SJSA1 (cell line): ENCODE results near the gene MAST2. TPM values are rescaled to one million over a fixed set of nuclear protein-coding genes. Genes with fewer than 3 reads are reported as not detected.
"Not testable (repeated sequence)": the region's sequence is repeated elsewhere in the genome, so short reads cannot be mapped to it uniquely, and the experiment has no call there.

Experiments used
- DNase-seq, 2 experiments: peaks; one replicate each; pipeline ENCODE4 v3.0.0-alpha.2; 2015 to 2020; ENCODE audit warnings: low spot score in 2 of 2, low read depth in 1 of 2
- H3K27ac ChIP-seq: fragments of 250-450 bp; sonication (Bioruptor Pico); 2 replicates; pipeline ENCODE4 v1.5.1; 2020; ENCODE audit warnings: mild to moderate bottlenecking, moderate library complexity
- H3K27me3 ChIP-seq: fragments of 250-450 bp; sonication (Bioruptor Pico); replicated peaks from 2 replicates; pipeline ENCODE4 v1.5.1; 2020; ENCODE audit warnings: mild to moderate bottlenecking, moderate library complexity
- H3K36me3 ChIP-seq: fragments of 250-450 bp; sonication (Bioruptor Pico); 2 replicates; pipeline ENCODE4 v1.5.1; 2020; ENCODE audit warnings: mild to moderate bottlenecking
- H3K4me1 ChIP-seq: fragments of 250-450 bp; sonication (Bioruptor Pico); replicated peaks from 2 replicates; pipeline ENCODE4 v1.6.1; 2021; ENCODE audit warnings: mild to moderate bottlenecking
- H3K4me3 ChIP-seq: fragments of 250-450 bp; sonication (Bioruptor Pico); 2 replicates; pipeline ENCODE4 v1.5.1; 2020; ENCODE audit warnings: mild to moderate bottlenecking
- H3K9me3 ChIP-seq: fragments of 250-450 bp; sonication (Bioruptor Pico); replicated peaks from 2 replicates; pipeline ENCODE4 v1.5.1; 2020; ENCODE audit warnings: mild to moderate bottlenecking
- total RNA-seq: library from RNA; depleted of rRNA; stranded (reverse); fragments of >200 nt; shearing (Covaris generic); gene quantifications from 2 replicates; pipeline ENCODE4 v1.2.3, GENCODE V29; 2014

Gene MAST2
- total RNA-seq, 1 experiment from 2014 or later: 16.8 TPM

DNA sequence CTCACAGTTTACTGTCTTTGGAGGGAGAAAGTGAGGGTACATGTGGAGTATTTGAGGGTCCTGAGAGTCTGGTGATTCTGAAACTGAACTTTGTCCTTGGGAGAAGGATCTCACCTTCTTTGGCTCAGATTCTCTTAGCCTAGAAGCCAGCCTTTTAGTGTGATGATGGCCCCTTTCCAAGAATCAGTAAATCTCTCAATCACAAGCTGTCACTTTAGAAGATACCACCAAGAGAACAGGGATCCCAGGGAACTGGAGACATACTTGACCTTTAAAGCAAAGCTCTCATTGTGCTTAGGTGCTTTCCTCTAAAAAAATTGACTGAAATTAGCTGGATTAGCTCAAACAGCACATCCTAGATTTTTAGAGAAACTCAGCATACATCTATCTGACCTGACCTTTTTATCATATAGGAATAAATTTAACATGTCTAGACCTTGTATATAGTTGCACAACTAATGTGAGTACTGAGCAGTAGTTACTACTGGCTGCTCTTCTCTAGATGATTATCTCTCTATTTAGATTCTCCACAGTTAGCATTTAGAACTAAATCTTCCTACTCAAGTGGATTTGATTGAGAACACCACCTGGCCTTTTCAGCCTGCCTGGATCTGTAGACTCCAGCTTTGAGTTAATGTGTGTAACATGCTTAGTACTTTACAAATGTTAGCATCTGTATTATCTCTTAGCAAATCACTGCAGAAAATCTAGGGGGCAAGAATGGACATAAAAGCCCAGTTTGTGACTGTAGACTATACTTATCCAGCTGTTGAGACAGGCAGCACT, 157.7 kb downstream of the MAST2 start:
- Histone ChIP-seq H3K27ac (no peak overlapping the region), H3K4me3 (no peak overlapping the region), H3K27me3 (no peaks in the 10 kb centered on the region), H3K4me1 (no peaks in the 10 kb centered on the region), H3K9me3 (no peaks in the 10 kb centered on the region), H3K36me3 (peaks cover 8% of the 10 kb centered on the region; the same call in 1 of the 2 replicates)
- no peak for DNase-seq

DNA sequence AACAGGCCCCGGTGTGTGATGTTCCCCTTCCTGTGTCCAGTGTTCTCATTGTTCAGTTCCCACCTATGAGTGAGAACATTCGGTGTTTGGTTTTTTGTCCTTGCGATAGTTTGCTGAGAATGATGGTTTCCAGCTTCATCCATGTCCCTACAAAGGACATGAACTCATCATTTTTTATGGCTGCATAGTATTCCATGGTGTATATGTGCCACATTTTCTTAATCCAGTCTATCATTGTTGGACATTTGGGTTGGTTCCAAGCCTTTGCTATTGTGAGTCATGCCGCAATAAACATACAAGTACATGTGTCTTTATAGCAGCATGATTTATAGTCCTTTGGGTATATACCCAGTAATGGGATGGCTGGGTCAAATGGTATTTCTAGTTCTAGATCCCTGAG, 158.5 kb downstream of the MAST2 start:
- not testable (repeated sequence) for H3K4me1 ChIP-seq, H3K27ac ChIP-seq

DNA sequence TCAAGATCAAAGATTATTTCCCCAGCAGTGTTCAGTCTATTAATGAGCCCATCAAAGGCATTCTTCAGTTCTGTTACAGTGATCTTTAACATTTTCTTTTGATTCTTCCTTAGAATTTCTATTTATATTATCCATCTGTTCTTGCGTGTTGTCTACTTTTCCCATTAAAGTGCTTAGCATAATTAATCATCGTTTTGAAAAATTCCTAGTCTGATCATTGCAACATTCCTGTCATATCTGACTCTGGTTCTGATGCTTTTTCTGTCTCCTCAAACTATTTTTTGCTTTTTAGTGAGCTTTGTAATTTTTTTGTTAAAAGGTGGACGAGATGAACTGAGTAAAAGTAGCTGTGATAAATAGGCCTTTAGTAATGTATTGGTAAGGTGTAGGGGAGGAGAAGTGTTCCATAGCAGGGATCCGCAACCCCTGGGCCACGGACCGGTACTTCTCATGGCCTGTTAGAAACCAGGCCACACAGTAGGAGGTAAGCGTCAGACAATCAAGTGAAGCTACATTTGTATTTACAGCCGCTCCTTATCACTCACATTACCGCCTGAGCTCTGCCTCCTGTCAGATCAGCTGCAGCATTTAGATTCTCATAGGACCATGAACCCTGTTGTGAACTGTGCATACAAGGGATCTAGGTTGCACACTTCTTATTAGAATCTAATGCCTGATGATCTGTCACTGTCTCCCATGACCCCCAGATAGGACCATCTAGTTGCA, 165.7 kb downstream of the MAST2 start:
- H3K9me3 ChIP-seq: no peaks in the 10 kb centered on the region
- H3K36me3 ChIP-seq: peaks cover 21% of the 10 kb centered on the region
- H3K4me3 ChIP-seq: no peak overlapping the region
- no peaks in the 10 kb centered on the region for H3K27me3 ChIP-seq
- DNase-seq: no peak
- H3K27ac ChIP-seq: no peak overlapping the region
- no peaks in the 10 kb centered on the region for H3K4me1 ChIP-seq

More for the DNA sequence above, 158.5 kb downstream of the MAST2 start:
- not testable (repeated sequence) for H3K4me3 ChIP-seq, H3K27me3 ChIP-seq, H3K9me3 ChIP-seq, DNase-seq, H3K36me3 ChIP-seq

DNA sequence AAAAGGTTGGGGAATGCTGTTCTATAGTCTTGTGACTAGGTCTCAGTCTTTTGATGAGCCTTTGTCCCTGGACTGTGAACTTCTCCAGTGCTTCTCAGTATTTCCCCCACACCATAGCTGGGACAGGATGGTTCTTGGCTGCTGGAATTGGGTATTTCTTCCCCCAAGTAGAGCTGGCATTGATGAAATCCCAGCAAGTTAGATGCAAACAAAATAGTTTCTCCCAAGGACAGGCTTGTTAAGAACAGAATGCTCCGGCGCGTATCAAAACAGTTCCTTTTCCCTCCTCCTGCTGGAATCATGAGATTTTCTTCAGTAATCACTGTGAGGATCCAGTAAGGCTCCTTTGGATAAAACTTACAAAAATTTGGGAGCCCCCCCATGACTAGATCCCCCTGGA, 166.5 kb downstream of the MAST2 start:
- DNase-seq: no peak
- peaks cover 21% of the 10 kb centered on the region for H3K36me3 ChIP-seq
- no peaks in the 10 kb centered on the region for H3K27me3 ChIP-seq
- H3K27ac ChIP-seq: no peak overlapping the region
- H3K9me3 ChIP-seq: no peaks in the 10 kb centered on the region
- no peak overlapping the region for H3K4me3 ChIP-seq
- H3K4me1 ChIP-seq: no peaks in the 10 kb centered on the region

DNA sequence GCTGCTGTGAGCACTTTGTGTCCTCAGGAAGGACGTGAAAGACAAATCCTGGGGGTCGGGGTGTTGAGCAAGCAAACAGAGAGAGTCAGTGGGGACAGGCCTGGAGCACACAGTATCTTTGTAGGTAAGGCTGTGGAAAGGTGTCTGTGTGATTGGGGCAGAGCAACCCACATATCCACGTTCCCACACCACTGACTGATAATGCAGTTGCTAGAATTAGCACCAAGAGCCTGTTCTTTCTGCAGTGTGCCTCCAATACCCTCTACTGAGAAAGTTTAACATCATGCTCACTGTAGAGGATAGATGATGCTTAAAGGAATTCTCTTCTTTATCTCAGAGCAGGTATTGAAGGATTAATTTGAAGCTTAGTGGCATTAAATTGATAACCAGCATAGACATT, 167.9 kb downstream of the MAST2 start:
- Histone ChIP-seq H3K9me3 (no peaks in the 10 kb centered on the region), H3K36me3 (peaks cover 21% of the 10 kb centered on the region), H3K27me3 (no peaks in the 10 kb centered on the region), H3K4me1 (no peaks in the 10 kb centered on the region), H3K27ac (no peak overlapping the region), H3K4me3 (no peak overlapping the region)
- DNase-seq: no peak

DNA sequence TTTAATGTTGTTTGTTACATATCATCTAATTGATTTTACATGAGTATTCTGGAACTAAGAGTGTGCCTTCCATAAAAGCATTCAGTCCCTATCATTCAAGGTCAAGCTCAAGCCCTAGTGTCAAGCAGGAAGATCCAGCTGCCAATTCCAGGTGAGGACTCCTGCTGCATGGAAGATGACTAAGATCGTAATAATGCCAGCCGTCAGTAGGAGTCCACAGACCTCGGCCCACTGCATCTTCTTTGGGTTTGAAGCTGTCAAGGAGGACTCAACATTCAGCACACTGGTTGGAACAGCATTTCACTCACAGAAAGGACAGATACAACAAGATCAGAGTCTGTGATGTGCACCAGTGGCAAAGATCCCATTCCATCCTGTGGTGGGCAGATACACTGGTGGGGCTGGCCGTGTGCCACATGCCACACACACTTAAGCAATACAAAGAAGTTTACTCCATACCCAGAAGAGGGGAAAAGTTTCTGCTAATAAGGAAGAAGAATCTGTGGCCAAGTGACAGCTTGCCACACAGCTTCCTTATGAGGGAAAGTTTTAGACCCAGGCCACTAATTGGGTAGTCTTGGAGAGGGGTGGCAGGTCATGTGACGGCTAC, 168.6 kb downstream of the MAST2 start:
- no peak for DNase-seq
- H3K27ac ChIP-seq: no peak overlapping the region
- no peaks in the 10 kb centered on the region for H3K27me3 ChIP-seq
- H3K4me3 ChIP-seq: no peak overlapping the region
- no peaks in the 10 kb centered on the region for H3K4me1 ChIP-seq
- H3K36me3 ChIP-seq: peaks cover 21% of the 10 kb centered on the region
- no peaks in the 10 kb centered on the region for H3K9me3 ChIP-seq

DNA sequence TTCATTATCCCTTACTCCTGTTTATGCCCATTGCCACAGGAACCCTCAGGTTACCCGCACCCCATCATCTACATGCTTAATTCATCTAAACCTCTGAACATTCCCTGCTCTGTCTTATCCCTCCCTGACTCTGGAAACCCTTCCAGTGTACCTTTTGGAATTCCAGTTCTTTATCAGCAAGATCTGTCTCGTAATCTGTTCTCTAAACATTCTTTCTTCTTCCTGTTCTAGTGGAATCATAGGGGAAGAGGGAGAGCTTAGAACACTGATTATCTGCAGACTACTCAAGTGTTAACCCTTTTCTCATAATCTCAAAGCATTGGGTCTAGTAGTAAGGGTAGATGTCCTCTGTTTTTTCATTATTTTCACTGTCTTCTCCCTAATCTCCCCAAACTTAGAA, 169.2 kb downstream of the MAST2 start:
- no peaks in the 10 kb centered on the region for H3K4me1 ChIP-seq
- H3K36me3 ChIP-seq: peaks cover 21% of the 10 kb centered on the region
- DNase-seq: no peak
- H3K4me3 ChIP-seq: no peak overlapping the region
- H3K9me3 ChIP-seq: no peaks in the 10 kb centered on the region
- no peak overlapping the region for H3K27ac ChIP-seq
- no peaks in the 10 kb centered on the region for H3K27me3 ChIP-seq

DNA sequence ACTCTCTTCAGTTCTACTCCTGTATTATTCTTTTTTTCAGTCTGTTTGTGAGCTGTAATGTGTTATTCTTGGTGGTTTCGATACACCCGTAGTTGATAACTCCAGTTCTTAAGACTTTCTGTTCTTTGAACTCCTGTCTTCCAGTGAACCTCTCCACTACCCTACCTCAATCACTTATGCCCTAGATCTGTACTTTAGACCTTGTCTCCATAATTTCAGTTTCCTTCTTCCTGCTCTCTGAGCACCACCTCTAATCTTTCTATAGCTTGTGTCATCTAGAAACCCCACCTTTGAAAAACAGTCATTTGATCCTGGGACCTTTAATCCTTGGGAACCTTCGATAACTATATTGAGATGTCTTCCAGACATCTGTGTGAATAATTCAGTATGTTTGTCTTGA, 169.7 kb downstream of the MAST2 start:
- H3K9me3 ChIP-seq: no peaks in the 10 kb centered on the region
- H3K4me1 ChIP-seq: no peaks in the 10 kb centered on the region
- H3K36me3 ChIP-seq: peaks cover 21% of the 10 kb centered on the region
- H3K4me3 ChIP-seq: no peak overlapping the region
- H3K27me3 ChIP-seq: no peaks in the 10 kb centered on the region
- no peak for DNase-seq
- H3K27ac ChIP-seq: no peak overlapping the region

DNA sequence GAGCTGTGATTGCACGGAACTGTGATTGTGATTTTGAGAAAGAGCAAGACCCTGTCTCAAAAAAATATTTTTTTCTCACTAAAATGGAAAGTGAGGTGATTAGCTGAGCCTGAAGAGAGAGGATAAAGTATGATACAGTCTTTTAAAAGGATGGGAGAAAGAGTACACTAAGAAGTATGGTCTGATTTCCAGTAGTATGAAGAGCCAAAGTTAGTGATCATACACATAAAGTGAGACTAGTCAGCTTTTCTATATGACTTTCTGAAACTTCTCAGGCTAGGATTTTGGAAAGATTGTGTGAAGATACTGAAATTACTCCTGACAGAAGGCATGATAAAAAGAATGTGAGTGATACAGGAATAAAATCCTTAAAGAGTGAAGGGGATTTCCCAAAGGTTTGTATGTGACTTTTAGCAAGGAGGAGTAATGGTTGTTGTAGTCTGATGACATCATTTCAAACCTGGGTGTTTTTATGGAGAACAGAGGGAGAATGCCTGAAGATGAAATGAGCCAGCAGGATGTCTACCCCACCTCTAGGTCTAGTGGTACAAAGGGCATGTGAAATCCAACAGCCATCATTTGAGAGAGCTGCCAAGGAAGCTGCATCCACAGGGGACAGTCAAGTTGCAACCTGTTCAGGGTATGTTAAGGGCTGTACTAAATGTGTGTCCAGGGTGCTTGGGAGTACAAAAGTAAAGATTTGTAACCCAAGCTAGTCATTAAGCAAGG, 171.3 kb downstream of the MAST2 start:
- peaks cover 21% of the 10 kb centered on the region for H3K36me3 ChIP-seq
- H3K27me3 ChIP-seq: no peaks in the 10 kb centered on the region
- DNase-seq: no peak
- no peak overlapping the region for H3K27ac ChIP-seq
- no peaks in the 10 kb centered on the region for H3K9me3 ChIP-seq
- H3K4me1 ChIP-seq: no peaks in the 10 kb centered on the region
- no peak overlapping the region for H3K4me3 ChIP-seq

DNA sequence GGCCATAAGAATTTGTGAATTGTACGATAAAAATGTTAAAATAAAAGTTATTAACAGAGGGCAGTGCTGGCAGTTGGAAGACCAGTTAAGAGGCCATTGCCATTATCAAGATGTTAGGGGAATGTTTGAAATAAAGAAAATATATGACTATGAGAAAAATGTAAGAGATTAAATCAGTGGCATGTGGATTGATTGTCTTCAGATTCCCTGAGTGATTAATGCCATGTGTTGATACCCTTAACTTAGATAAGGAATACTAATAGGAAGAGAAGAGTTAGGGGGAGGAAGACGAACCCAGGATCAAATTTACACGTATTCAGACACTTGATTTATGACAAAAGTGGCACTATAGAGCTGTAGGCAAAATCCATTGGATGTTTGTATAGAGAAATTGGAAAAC, 173.2 kb downstream of the MAST2 start:
- H3K9me3 ChIP-seq: no peaks in the 10 kb centered on the region
- no peak overlapping the region for H3K27ac ChIP-seq
- no peak for DNase-seq
- H3K36me3 ChIP-seq: peaks cover 13% of the 10 kb centered on the region
- H3K4me3 ChIP-seq: no peak overlapping the region
- no peaks in the 10 kb centered on the region for H3K4me1 ChIP-seq
- no peaks in the 10 kb centered on the region for H3K27me3 ChIP-seq

DNA sequence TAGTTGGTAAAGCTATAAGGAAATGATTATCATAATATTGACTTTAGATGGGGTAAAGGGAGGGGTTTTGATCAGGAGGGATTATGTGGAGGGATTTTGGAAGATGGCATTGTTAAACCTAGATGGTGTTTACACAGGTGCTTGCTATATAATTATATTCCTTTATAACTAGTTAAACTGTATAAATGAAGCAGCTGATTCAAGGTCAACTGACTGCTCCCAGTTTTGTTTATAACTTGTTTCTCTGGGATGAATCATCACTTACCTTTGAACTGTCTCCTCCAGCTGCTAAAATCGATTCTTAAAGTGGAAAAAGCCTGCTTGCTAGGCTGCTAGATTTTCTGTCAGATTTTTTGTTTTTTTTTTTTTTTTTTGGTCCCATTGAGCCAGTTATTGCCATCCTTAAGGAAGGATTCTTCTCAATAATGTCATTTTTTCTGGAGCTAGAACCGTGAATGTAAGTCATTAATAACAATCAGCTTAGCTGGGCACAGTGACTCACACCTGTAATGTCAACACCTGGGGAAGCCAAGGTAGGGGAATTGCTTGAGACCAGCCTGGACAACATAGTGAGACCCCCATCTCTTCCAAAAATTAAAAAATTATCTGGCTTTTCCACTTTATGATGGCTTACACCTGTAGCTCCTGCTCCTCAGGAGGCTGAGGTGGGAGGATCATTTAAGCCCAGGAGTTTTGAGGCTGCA, 175.8 kb downstream of the MAST2 start:
- H3K36me3 ChIP-seq: no peaks in the 10 kb centered on the region
- no peak for DNase-seq
- H3K4me1 ChIP-seq: no peaks in the 10 kb centered on the region
- H3K4me3 ChIP-seq: no peak overlapping the region
- no peaks in the 10 kb centered on the region for H3K27me3 ChIP-seq
- no peak overlapping the region for H3K27ac ChIP-seq
- H3K9me3 ChIP-seq: no peaks in the 10 kb centered on the region

DNA sequence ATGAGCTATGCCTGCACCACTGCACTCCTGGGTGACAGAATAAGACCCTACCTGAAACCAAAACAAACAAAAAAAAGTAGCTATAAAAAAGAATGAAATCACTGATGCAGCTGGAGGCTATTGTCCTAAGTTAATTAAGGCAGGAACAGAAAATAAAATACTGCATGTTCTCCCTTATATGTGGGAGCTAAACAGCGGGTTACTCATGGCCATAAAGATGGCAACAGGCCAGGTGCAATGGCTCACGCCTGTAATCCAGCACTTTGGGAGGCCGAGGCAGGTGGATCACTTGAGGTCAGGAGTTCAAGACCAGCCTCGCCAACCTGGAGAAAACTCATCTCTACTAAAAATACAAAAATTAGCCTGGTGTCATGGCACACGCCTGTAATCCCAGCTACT, 176.4 kb downstream of the MAST2 start:
- DNase-seq: no peak
- H3K4me3 ChIP-seq: no peak overlapping the region
- H3K9me3 ChIP-seq: no peaks in the 10 kb centered on the region
- no peak overlapping the region for H3K27ac ChIP-seq
- no peaks in the 10 kb centered on the region for H3K4me1 ChIP-seq
- no peaks in the 10 kb centered on the region for H3K27me3 ChIP-seq
- no peaks in the 10 kb centered on the region for H3K36me3 ChIP-seq

DNA sequence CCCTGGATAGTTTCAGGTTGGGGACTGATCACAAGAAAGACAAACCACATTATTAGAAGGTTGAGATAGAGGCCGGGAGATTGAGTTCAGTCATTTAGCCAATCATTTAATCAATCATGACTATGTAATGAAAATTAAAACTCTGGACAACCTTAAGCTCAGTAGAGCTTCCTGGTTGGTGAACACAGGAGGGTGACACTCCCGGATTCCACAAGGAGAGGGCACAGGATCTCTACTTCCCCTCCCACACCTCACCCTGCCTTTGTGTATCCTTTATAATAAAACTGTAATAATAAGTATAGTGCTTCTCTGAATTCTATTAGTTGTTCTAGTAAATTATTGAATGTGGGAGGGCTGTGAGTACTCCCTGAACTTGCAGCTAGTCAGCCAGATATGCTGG, 178.9 kb downstream of the MAST2 start:
- H3K9me3 ChIP-seq: no peaks in the 10 kb centered on the region
- no peaks in the 10 kb centered on the region for H3K4me1 ChIP-seq
- H3K36me3 ChIP-seq: no peaks in the 10 kb centered on the region
- H3K27ac ChIP-seq: no peak overlapping the region
- DNase-seq: no peak
- no peaks in the 10 kb centered on the region for H3K27me3 ChIP-seq
- H3K4me3 ChIP-seq: no peak overlapping the region
